HepG2 (cell line): ENCODE results near the gene CCNB3. TPM values are rescaled to one million over a fixed set of nuclear protein-coding genes. Genes with fewer than 3 reads are reported as not detected.

ENCODE experiments used
- ATAC-seq: fragments of 200-7000 bp; cut with Tn5 transposase; 3 replicates; pipeline ENCODE4 v1.9.1; 2020; ENCODE audit warnings: mild to moderate bottlenecking, moderate library complexity
- BruUV-seq: library from RNA; stranded (reverse); fragments of 400-500 nt; replicated peaks from 2 replicates; lab custom pipeline; 2021; lab: Mats Ljungman, UMichigan
- CTCF ChIA-PET: fragments of 300-600 bp; formaldehyde crosslinking; extraction: SDS; loops from one replicate; lab custom pipeline; 2021; ENCODE audit warnings: low total read pairs, inconsistent platforms, low intra/inter-chr PET ratio; lab: Yijun Ruan, JAX
- POLR2A ChIA-PET: fragments of 350-600 bp; sonication (Branson Sonifier 250); formaldehyde crosslinking; loops from one replicate; lab custom pipeline; 2020; ENCODE audit warnings: antibody characterized with exemption, inconsistent platforms; lab: Yijun Ruan, JAX
- DNase-seq: peaks from one replicate; pipeline ENCODE4 v3.0.0-alpha.2; 2015; ENCODE audit warnings: low spot score
- FAIRE-seq: peaks from 3 replicates; lab custom pipeline; 2011; peaks lifted over from hg19 to GRCh38; lab: Jason Lieb, UNC
- H2AFZ ChIP-seq: one replicate; pipeline ENCODE4 v1.6.1; 2011; ENCODE audit warnings: low read length, inconsistent platforms
- H3K27ac ChIP-seq: fragments of 300-600 bp; 3 replicates; pipeline ENCODE4 v1.8.0; 2011; ENCODE audit warnings: mixed run types, mild to moderate bottlenecking, mixed read lengths, low read length, inconsistent platforms; ENCODE audit not compliant: insufficient read depth; ENCODE audit errors: extremely low read length
- H3K27me3 ChIP-seq, 2 experiments: fragments of 200-600 bp in 1 of 2; 2 replicates in 1 of 2; 3 replicates in 1 of 2; pipeline versions ENCODE4 v1.6.0 to v1.8.0; 2011; ENCODE audit warnings: low read length in 2 of 2, mild to moderate bottlenecking in 2 of 2, moderate library complexity in 2 of 2, inconsistent platforms in 1 of 2; ENCODE audit not compliant: insufficient read depth in 2 of 2, control insufficient read depth in 1 of 2
- H3K36me3 ChIP-seq, 2 experiments: fragments of 200-600 bp in 1 of 2; replicated peaks in 1 of 2; 2 replicates in 1 of 2; 3 replicates in 1 of 2; pipeline versions ENCODE4 v1.5.1 to v1.8.0; 2011; ENCODE audit warnings: low read length in 2 of 2, inconsistent platforms in 1 of 2; ENCODE audit not compliant: insufficient read depth in 2 of 2, control insufficient read depth in 1 of 2
- H3K4me1 ChIP-seq: 2 replicates; pipeline ENCODE4 v1.5.1; 2012; ENCODE audit warnings: low read length, inconsistent platforms; ENCODE audit not compliant: insufficient read depth
- H3K4me2 ChIP-seq: 2 replicates; pipeline ENCODE4 v1.6.0; 2011; ENCODE audit warnings: low read depth, low read length, inconsistent platforms
- H3K4me3 ChIP-seq, 3 experiments: fragments of 200-600 bp in 1 of 3; sonication (generic), shearing (Covaris generic) in 1 of 3; replicated peaks in 1 of 3; 2 replicates each; pipeline ENCODE4 v1.5.1; 2011 to 2016; ENCODE audit warnings: low read length in 3 of 3, inconsistent platforms in 2 of 3, low read depth in 2 of 3, mild to moderate bottlenecking in 2 of 3, control low read depth in 1 of 3, mixed read lengths in 1 of 3; ENCODE audit not compliant: insufficient read depth in 1 of 3
- H3K79me2 ChIP-seq: one replicate; pipeline ENCODE4 v1.6.1; 2011; ENCODE audit warnings: low read length, inconsistent platforms; ENCODE audit not compliant: insufficient read depth
- H3K9ac ChIP-seq: 2 replicates; pipeline ENCODE4 v1.6.0; 2011; ENCODE audit warnings: mild to moderate bottlenecking, low read depth, low read length, inconsistent platforms; ENCODE audit not compliant: insufficient read depth
- H3K9me3 ChIP-seq: 2 replicates; pipeline ENCODE4 v1.5.1; 2012; ENCODE audit warnings: mild to moderate bottlenecking, low read length
- H4K20me1 ChIP-seq: 2 replicates; pipeline ENCODE4 v1.6.0; 2011; ENCODE audit warnings: inconsistent platforms, mild to moderate bottlenecking, low read length, moderate library complexity; ENCODE audit not compliant: insufficient read depth
- HOXA3 ChIP-seq: sonication (generic); formaldehyde crosslinking; IDR thresholded peaks from 2 replicates; pipeline ENCODE4 v1.5.0; 2020; ENCODE audit warnings: missing genetic modification reagents
- ISX ChIP-seq: sonication (generic); formaldehyde crosslinking; conservative IDR thresholded peaks from 2 replicates; pipeline ENCODE4 v1.5.0; 2020; ENCODE audit warnings: missing genetic modification reagents
- KDM5A ChIP-seq: fragments of 200-600 bp; sonication (generic); IDR thresholded peaks from 2 replicates; pipeline ENCODE4 v1.7.0; 2018; ENCODE audit warnings: antibody characterized with exemption, mild to moderate bottlenecking, low read length, borderline replicate concordance
- MED1 ChIP-seq: sonication (generic); formaldehyde crosslinking; IDR thresholded peaks from 2 replicates; pipeline ENCODE4 v1.4.0; 2020; ENCODE audit warnings: missing genetic modification reagents
- MEIS2 ChIP-seq: sonication (generic); formaldehyde crosslinking; IDR thresholded peaks from 2 replicates; pipeline ENCODE4 v1.9.0; 2021; ENCODE audit warnings: mild to moderate bottlenecking, missing genetic modification reagents
- RXRA ChIP-seq: sonication (generic); formaldehyde crosslinking; IDR thresholded peaks from 2 replicates; pipeline ENCODE4 v1.5.1; 2020; ENCODE audit warnings: missing genetic modification reagents
- TCF7L2 ChIP-seq: IDR thresholded peaks from 2 replicates; pipeline ENCODE4 v1.6.1; 2011; ENCODE audit warnings: mild to moderate bottlenecking, low read depth, low read length, moderate library complexity
- U2AF2 ChIP-seq: fragments of 200-400 bp; formaldehyde crosslinking; IDR thresholded peaks from 2 replicates; pipeline ENCODE4 v1.6.1; 2017; ENCODE audit warnings: low read depth, mild to moderate bottlenecking, low read length
- ZBTB38 ChIP-seq: sonication (generic); formaldehyde crosslinking; IDR thresholded peaks from 2 replicates; pipeline ENCODE4 v1.5.1; 2020; ENCODE audit warnings: mild to moderate bottlenecking, missing genetic modification reagents
- ZNF333 ChIP-seq: sonication (generic); formaldehyde crosslinking; IDR thresholded peaks from 2 replicates; pipeline ENCODE4 v1.4.0; 2020; ENCODE audit warnings: mild to moderate bottlenecking, missing genetic modification reagents, borderline replicate concordance
- ZNF33B ChIP-seq: sonication (generic); formaldehyde crosslinking; IDR thresholded peaks from 2 replicates; pipeline ENCODE4 v1.5.1; 2020; ENCODE audit warnings: mild to moderate bottlenecking, missing genetic modification reagents
- ZNF446 ChIP-seq: sonication (generic); formaldehyde crosslinking; IDR thresholded peaks from 2 replicates; pipeline ENCODE4 v1.5.0; 2020; ENCODE audit warnings: mild to moderate bottlenecking, missing genetic modification reagents
- ZNF746 ChIP-seq: sonication (generic); formaldehyde crosslinking; IDR thresholded peaks from 2 replicates; pipeline ENCODE4 v1.8.0; 2022; ENCODE audit warnings: mild to moderate bottlenecking, missing genetic modification reagents
- WGBS: methylation state at CpG from one replicate; pipeline ENCODE4 v1.1.6; 2017; ENCODE audit warnings: low lambda C conversion rate; 5-methylcytosine and 5-hydroxymethylcytosine counted together
- in situ Hi-C: cut with HindIII; loops from 2 replicates; pipeline ENCODE4 v1.10.0; 2017; ENCODE audit warnings: low pct_unique_long_range_greater_than_20kb; ENCODE audit not compliant: extremely low pct_ligation_motif_present
- intact Hi-C: fragments of 100-400 bp; cut with micrococcal nuclease; formaldehyde crosslinking; loops from one replicate; pipeline ENCODE4 v1.10.0; 2022; ENCODE audit not compliant: unreplicated experiment
- polyA plus RNA-seq, 8 experiments: library from polyadenylated mRNA; depleted of rRNA in 3 of 8; stranded (reverse) in 7 of 8; unstranded in 1 of 8; fragments of >200 nt; fragmentation: Illumina TruSeq in 4 of 8; extraction: Trizol in 4 of 8; gene quantifications; 2 replicates each; pipeline versions ENCODE4 v1.2.1 to v1.2.3, GENCODE V29; 2011 to 2016; ENCODE audit warnings: low read depth in 4 of 8, missing spikeins in 1 of 8, mixed read lengths in 1 of 8; ENCODE audit not compliant: insufficient read depth in 1 of 8
- total RNA-seq, 5 experiments: library from RNA; depleted of rRNA; stranded (reverse); fragments of >200 nt; fragmentation: Illumina TruSeq; extraction: Trizol; gene quantifications; 2 replicates each; pipeline ENCODE4 v1.2.3, GENCODE V29; 2016; ENCODE audit warnings: low read depth in 1 of 5
- TF ChIP-seq, protein P1 (sequence below): sonication (generic); formaldehyde crosslinking; conservative IDR thresholded peaks from 2 replicates; pipeline ENCODE4 v1.8.0; 2022; ENCODE audit warnings: low read depth, missing genetic modification reagents
- TF ChIP-seq, protein P2 (sequence below): sonication (generic); formaldehyde crosslinking; IDR thresholded peaks from 2 replicates; pipeline ENCODE4 v1.8.0; 2022; ENCODE audit warnings: mild to moderate bottlenecking, missing genetic modification reagents

The CCNB3 gene
- total and polyA plus RNA-seq, 2 of the 13 experiments (the other 11 are each of a cell fraction or from before 2014, with no cell fraction given): 0.04 to 0.07 TPM

DNA sequence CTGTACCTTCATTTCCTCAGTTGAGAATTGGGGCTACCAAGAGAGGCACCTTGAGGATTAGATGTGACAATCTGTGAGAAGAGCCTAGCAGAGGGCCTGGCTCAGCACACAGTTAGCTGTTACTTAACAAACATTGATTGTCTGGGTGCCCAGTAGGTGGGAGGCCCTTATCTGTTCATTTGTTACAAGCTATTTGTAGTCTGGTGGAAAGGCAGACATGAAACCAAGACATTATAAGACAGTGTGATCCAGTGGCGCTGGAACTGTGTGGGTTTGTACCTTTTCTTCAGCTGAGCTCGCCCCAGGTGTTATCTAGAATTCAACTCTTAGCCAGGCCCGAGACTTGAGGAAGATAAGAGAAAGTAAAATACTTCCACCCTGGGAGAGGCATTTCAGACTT lies 20.7 kb upstream of the CCNB3 start:
- TF ChIP-seq ZNF446 (no peak), ZNF746 (CRISPR knock-in tag) (no peak), U2AF2 (no peak), ZNF333 (no peak), TCF7L2 (no peak), ZNF33B (CRISPR knock-in tag) (no peak), HOXA3 (CRISPR knock-in tag) (no peak), ISX (CRISPR knock-in tag) (no peak), RXRA (no peak), MED1 (CRISPR knock-in tag) (no peak), MEIS2 (CRISPR knock-in tag) (no peak), KDM5A (no peak), ZBTB38 (no peak)
- TF ChIP-seq, protein P1, sequence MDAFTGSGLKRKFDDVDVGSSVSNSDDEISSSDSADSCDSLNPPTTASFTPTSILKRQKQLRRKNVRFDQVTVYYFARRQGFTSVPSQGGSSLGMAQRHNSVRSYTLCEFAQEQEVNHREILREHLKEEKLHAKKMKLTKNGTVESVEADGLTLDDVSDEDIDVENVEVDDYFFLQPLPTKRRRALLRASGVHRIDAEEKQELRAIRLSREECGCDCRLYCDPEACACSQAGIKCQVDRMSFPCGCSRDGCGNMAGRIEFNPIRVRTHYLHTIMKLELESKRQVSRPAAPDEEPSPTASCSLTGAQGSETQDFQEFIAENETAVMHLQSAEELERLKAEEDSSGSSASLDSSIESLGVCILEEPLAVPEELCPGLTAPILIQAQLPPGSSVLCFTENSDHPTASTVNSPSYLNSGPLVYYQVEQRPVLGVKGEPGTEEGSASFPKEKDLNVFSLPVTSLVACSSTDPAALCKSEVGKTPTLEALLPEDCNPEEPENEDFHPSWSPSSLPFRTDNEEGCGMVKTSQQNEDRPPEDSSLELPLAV (CRISPR knock-in tag): no peak
- TF ChIP-seq, protein P2, sequence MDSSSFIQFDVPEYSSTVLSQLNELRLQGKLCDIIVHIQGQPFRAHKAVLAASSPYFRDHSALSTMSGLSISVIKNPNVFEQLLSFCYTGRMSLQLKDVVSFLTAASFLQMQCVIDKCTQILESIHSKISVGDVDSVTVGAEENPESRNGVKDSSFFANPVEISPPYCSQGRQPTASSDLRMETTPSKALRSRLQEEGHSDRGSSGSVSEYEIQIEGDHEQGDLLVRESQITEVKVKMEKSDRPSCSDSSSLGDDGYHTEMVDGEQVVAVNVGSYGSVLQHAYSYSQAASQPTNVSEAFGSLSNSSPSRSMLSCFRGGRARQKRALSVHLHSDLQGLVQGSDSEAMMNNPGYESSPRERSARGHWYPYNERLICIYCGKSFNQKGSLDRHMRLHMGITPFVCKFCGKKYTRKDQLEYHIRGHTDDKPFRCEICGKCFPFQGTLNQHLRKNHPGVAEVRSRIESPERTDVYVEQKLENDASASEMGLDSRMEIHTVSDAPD (CRISPR knock-in tag): no peak
- no peak overlapping the region for H3K9ac ChIP-seq
- no TSS peak for BruUV-seq
- H3K36me3 ChIP-seq: no peaks in the 10 kb centered on the region
- H3K4me1 ChIP-seq: peaks cover 29% of the 10 kb centered on the region
- no peaks in the 10 kb centered on the region for H3K79me2 ChIP-seq
- 90% methylated on average over 2 of the region's 3 CpGs for WGBS
- H2AFZ ChIP-seq: no peak overlapping the region
- intact Hi-C loops (no loop called here), in situ Hi-C loops (no loop called here)
- CTCF ChIA-PET: no interaction called here
- H3K27me3 ChIP-seq: no peaks in the 10 kb centered on the region
- H3K27ac ChIP-seq: no peak overlapping the region
- POLR2A ChIA-PET: no interaction called here
- no peak for FAIRE-seq
- H3K9me3 ChIP-seq: no peaks in the 10 kb centered on the region
- ATAC-seq: no peak
- no peak overlapping the region for H3K4me3 ChIP-seq
- H3K4me2 ChIP-seq: no peak overlapping the region
- no peaks in the 10 kb centered on the region for H4K20me1 ChIP-seq
- DNase-seq: no peak
